PC-9 (cell line): ENCODE data around the gene IL1RN. TPM values are rescaled to one million over a fixed set of nuclear protein-coding genes. Genes with fewer than 3 reads are reported as not detected.
A peak's percentile ranks its signal among the peaks of the same experiment; 100 is the strongest.

Experiments used
- BruUV-seq: library from RNA; stranded (reverse); fragments of 400-500 nt; replicated peaks from 2 replicates; lab custom pipeline; 2021; lab: Mats Ljungman, UMichigan
- CTCF ChIA-PET: fragments of 300-600 bp; sonication (Branson Sonifier 250); formaldehyde crosslinking; loops from one replicate; lab custom pipeline; 2022; ENCODE audit warnings: antibody characterized with exemption; lab: Charles Lee
- POLR2A ChIA-PET: fragments of 300-600 bp; sonication (Branson Sonifier 250); formaldehyde crosslinking; loops from one replicate; lab custom pipeline; 2022; ENCODE audit warnings: antibody characterized with exemption; ENCODE audit not compliant: unreplicated experiment; lab: Charles Lee
- DNase-seq, 2 experiments: peaks; one replicate each; pipeline versions ENCODE4 v3.0.0 to v3.0.0-alpha.2; 2015 to 2022; ENCODE audit warnings: mixed read lengths in 1 of 2
- H2AFZ ChIP-seq: fragments of 200-600 bp; sonication (generic); 2 replicates; pipeline ENCODE4 v1.8.1; 2017; ENCODE audit warnings: antibody characterized with exemption
- H3F3A ChIP-seq: fragments of 200-600 bp; sonication (generic); 2 replicates; pipeline ENCODE4 v1.8.1; 2017; ENCODE audit warnings: antibody characterized with exemption, mild to moderate bottlenecking, low read depth; ENCODE audit not compliant: insufficient read depth
- H3K27ac ChIP-seq: fragments of 200-600 bp; sonication (generic); 2 replicates; pipeline ENCODE4 v1.6.1; 2016; ENCODE audit warnings: mixed run types
- H3K27me3 ChIP-seq: fragments of 200-600 bp; sonication (generic); 2 replicates; pipeline ENCODE4 v1.6.1; 2016; ENCODE audit warnings: low read depth, mixed run types; ENCODE audit not compliant: insufficient read depth
- H3K36me3 ChIP-seq: fragments of 200-600 bp; sonication (generic); 2 replicates; pipeline ENCODE4 v1.6.1; 2016; ENCODE audit warnings: low read depth, mixed run types
- H3K4me1 ChIP-seq: fragments of 200-600 bp; sonication (generic); replicated peaks from 2 replicates; pipeline ENCODE4 v1.6.1; 2016; ENCODE audit warnings: mixed run types; ENCODE audit not compliant: insufficient read depth
- H3K4me2 ChIP-seq: fragments of 200-600 bp; sonication (generic); 2 replicates; pipeline ENCODE4 v1.6.1; 2017; ENCODE audit warnings: mixed run types
- H3K4me3 ChIP-seq: fragments of 200-600 bp; sonication (generic); 2 replicates; pipeline ENCODE4 v1.6.1; 2016; ENCODE audit warnings: mixed run types
- H3K79me2 ChIP-seq: fragments of 200-600 bp; sonication (generic); 2 replicates; pipeline ENCODE4 v1.6.1; 2017; ENCODE audit warnings: low read depth, mixed run types
- H3K9me2 ChIP-seq: fragments of 200-600 bp; sonication (generic); 2 replicates; pipeline ENCODE4 v1.8.1; 2017; ENCODE audit warnings: mild to moderate bottlenecking; ENCODE audit not compliant: insufficient read depth
- H3K9me3 ChIP-seq: fragments of 200-600 bp; sonication (generic); 2 replicates; pipeline ENCODE4 v1.8.1; 2016; ENCODE audit warnings: low read depth; ENCODE audit not compliant: insufficient read depth
- H4K20me1 ChIP-seq: fragments of 200-600 bp; sonication (generic); 2 replicates; pipeline ENCODE4 v1.8.1; 2017; ENCODE audit not compliant: insufficient read depth
- EZH2 ChIP-seq: fragments of 200-600 bp; sonication (generic); IDR thresholded peaks from 2 replicates; pipeline ENCODE4 v1.8.0; 2017; ENCODE audit warnings: antibody characterized with exemption, low read depth
- intact Hi-C: fragments of 100-400 bp; cut with micrococcal nuclease; formaldehyde crosslinking; loops from one replicate; pipeline ENCODE4 v1.10.0; 2022; ENCODE audit not compliant: unreplicated experiment
- total RNA-seq: library from RNA; stranded (reverse); gene quantifications from 2 replicates; pipeline ENCODE4 v1.2.3, GENCODE V29; 2021
- TF ChIP-seq, protein P1 (sequence below): fragments of 200-600 bp; sonication (generic); conservative IDR thresholded peaks from 2 replicates; pipeline ENCODE4 v1.6.1; 2017; ENCODE audit warnings: mixed run types, antibody characterized with exemption, mild to moderate bottlenecking, moderate library complexity

The IL1RN gene
- total RNA-seq, 1 experiment from 2014 or later, result 8.4 TPM

DNA sequence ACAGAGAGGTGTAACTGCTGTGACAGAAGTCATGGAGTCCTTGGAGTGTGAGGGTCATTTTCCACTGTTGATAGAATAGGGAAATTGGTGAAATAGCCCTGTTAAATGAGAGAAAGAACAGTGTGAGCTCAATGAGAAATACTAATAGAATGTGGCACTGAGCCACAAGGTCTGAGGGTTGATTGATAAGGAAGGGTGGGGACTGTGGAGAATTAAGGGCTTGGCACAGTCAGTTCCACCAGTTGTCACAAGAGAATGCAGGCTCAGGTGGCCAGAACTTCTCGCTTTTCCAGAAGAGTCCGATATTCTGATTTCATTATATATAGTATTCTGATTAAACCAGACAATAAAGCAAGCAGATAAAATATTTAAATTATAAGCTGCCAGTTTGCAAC lies 9.1 kb upstream of the IL1RN start:
- Histone ChIP-seq H3F3A (peaks cover 9% of the 10 kb centered on the region; the same call in 1 of the 2 replicates), H3K9me3 (no peaks in the 10 kb centered on the region), H3K4me2 (peak overlapping the region; percentile 56), H3K79me2 (no peaks in the 10 kb centered on the region), H3K9me2 (no peaks in the 10 kb centered on the region), H3K36me3 (no peaks in the 10 kb centered on the region), H3K27me3 (no peaks in the 10 kb centered on the region), H2AFZ (no peak overlapping the region), H4K20me1 (no peaks in the 10 kb centered on the region), H3K27ac (peak overlapping the region; percentile 56), H3K4me3 (no peak overlapping the region), H3K4me1 (peaks cover 26% of the 10 kb centered on the region)
- BruUV-seq, result TSS peak; percentile 63
- DNase-seq, result peak; percentile 19 to 66
- intact Hi-C loops, result no loop called here
- CTCF ChIA-PET, result interaction anchor here (0.5 to 1.1 kb wide), 5 partner anchors 19 to 83 kb away, joined by 3 to 4 read pairs (median 3); no protein-coding TSS in a partner anchor
- TF ChIP-seq, protein P1, sequence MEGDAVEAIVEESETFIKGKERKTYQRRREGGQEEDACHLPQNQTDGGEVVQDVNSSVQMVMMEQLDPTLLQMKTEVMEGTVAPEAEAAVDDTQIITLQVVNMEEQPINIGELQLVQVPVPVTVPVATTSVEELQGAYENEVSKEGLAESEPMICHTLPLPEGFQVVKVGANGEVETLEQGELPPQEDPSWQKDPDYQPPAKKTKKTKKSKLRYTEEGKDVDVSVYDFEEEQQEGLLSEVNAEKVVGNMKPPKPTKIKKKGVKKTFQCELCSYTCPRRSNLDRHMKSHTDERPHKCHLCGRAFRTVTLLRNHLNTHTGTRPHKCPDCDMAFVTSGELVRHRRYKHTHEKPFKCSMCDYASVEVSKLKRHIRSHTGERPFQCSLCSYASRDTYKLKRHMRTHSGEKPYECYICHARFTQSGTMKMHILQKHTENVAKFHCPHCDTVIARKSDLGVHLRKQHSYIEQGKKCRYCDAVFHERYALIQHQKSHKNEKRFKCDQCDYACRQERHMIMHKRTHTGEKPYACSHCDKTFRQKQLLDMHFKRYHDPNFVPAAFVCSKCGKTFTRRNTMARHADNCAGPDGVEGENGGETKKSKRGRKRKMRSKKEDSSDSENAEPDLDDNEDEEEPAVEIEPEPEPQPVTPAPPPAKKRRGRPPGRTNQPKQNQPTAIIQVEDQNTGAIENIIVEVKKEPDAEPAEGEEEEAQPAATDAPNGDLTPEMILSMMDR, result no peak
- no peak for TF ChIP-seq EZH2
- POLR2A ChIA-PET, result interaction anchor here (0.5 to 0.7 kb wide), 3 partner anchors 40 to 117 kb away, joined by 3 to 6 read pairs (median 5); no protein-coding TSS in a partner anchor

DNA sequence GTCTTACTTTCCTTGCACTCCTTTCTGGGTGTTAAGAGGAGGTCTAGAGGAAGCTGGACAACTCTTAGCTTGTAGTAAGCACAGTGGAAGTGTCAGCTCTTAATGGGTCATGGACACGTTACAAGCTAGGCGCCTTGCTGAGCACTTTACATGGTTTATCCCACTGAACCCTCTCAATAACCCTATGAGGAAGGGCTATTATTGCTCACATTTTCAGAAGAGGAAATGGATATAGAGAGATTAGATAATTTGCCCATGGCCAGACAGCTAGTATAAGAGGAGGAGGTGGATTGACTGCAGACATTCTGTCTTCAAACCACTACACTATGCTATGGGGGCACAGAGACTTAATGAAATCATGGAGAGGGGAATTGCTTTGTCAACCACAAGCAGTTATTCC lies 8.3 kb upstream of the IL1RN start:
- Histone ChIP-seq H3K27me3 (no peaks in the 10 kb centered on the region), H2AFZ (no peak overlapping the region), H4K20me1 (no peaks in the 10 kb centered on the region), H3K27ac (no peak overlapping the region), H3F3A (peaks cover 9% of the 10 kb centered on the region; the same call in 1 of the 2 replicates), H3K36me3 (no peaks in the 10 kb centered on the region), H3K4me3 (no peak overlapping the region), H3K4me2 (no peak overlapping the region), H3K4me1 (peaks cover 30% of the 10 kb centered on the region), H3K79me2 (no peaks in the 10 kb centered on the region), H3K9me3 (no peaks in the 10 kb centered on the region), H3K9me2 (no peaks in the 10 kb centered on the region)
- intact Hi-C loops, result no loop called here
- no peak for DNase-seq
- TF ChIP-seq EZH2, result no peak
- TF ChIP-seq, protein P1, result no peak
- BruUV-seq, result no TSS peak
- ChIA-PET POLR2A (no interaction called here), CTCF (interaction anchor here (0.6 kb wide), 1 partner anchor 129 kb away, joined by 6 read pairs; no protein-coding TSS in a partner anchor)

DNA sequence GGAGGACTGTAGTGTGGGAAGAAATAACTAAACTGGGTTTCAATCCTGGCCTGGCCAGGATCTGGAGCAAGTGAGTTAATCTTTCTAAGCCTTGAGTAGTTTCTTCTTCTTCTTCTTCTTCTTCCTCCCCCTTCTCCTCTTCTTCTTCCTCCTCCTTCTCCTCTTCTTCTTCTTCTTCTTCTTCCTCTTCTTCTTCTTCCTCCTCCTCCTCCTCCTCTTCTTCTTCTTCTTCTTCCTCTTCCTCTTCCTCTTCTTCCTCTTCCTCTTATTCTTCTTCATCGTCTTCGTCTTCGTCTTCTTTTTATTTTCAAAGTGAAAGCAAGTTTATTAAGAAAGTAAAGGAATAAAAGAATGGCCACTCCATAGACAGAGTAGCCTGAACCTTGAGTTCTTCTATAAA lies 6.5 kb upstream of the IL1RN start:
- intact Hi-C loops, result no loop called here
- TF ChIP-seq, protein P1, result no peak
- no peak for TF ChIP-seq EZH2
- ChIA-PET CTCF (no interaction called here), POLR2A (no interaction called here)
- no peak overlapping the region for H3K4me3 ChIP-seq
- no peak for DNase-seq
- H3K9me2 ChIP-seq, result no peaks in the 10 kb centered on the region
- no peaks in the 10 kb centered on the region for H3K79me2 ChIP-seq
- no peaks in the 10 kb centered on the region for H4K20me1 ChIP-seq
- no peaks in the 10 kb centered on the region for H3K36me3 ChIP-seq
- H3K9me3 ChIP-seq, result no peaks in the 10 kb centered on the region
- BruUV-seq, result no TSS peak
- H3K27ac ChIP-seq, result no peak overlapping the region
- H3K4me2 ChIP-seq, result no peak overlapping the region
- no peak overlapping the region for H2AFZ ChIP-seq
- H3F3A ChIP-seq, result peaks cover 24% of the 10 kb centered on the region
- H3K27me3 ChIP-seq, result no peaks in the 10 kb centered on the region
- peaks cover 47% of the 10 kb centered on the region for H3K4me1 ChIP-seq
